NOMO-1 treated with dmso at 0.1 percent for 144 hours (cell line): ENCODE data around the gene METTL17.
A peak's percentile ranks its signal among the peaks of the same experiment; 100 is the strongest.
"Not testable (repeated sequence)": the region's sequence is repeated elsewhere in the genome, so short reads cannot be mapped to it uniquely, and the experiment has no call there.

Source experiments
- DNase-seq: peaks from one replicate; lab custom pipeline; 2025; ENCODE audit not compliant: unreplicated experiment; lab: John Stamatoyannopoulos, UW

METTL17 gene

GRCh38 chr14:21023817-21024584 lies 34.2 kb downstream of the METTL17 start:
- no peak for DNase-seq

GRCh38 chr14:21024585-21025370 lies 35.0 kb downstream of the METTL17 start, which contains the start of gene NDRG2:
TSS of gene NDRG2 (minus strand) at chr14:21025061. CDS start at chr14:21023315, 1,746 bp downstream.
- peak; percentile 55 for DNase-seq

- no peak for DNase-seq
Measured at GRCh38 chr14:21025371-21026273, 35.8 kb downstream of the METTL17 start.

- no peak for DNase-seq
Measured at GRCh38 chr14:21026274-21026987, 36.7 kb downstream of the METTL17 start.

GRCh38 chr14:21026988-21027315 lies 37.2 kb downstream of the METTL17 start:
- DNase-seq = no peak

GRCh38 chr14:21029917-21030316 lies 40.1 kb downstream of the METTL17 start, which contains the start of gene TPPP2:
TSS of gene TPPP2 (plus strand) at chr14:21030217. CDS start at chr14:21030582, 365 bp downstream.
- DNase-seq = no peak

GRCh38 chr14:21030531-21030930 lies 40.8 kb downstream of the METTL17 start:
- DNase-seq = no peak

GRCh38 chr14:21032326-21033132 lies 42.7 kb downstream of the METTL17 start:
- DNase-seq = no peak

GRCh38 chr14:21033133-21033698 lies 43.4 kb downstream of the METTL17 start:
- no peak for DNase-seq

GRCh38 chr14:21034707-21035106 lies 44.9 kb downstream of the METTL17 start, which contains the start of gene RNASE13:
TSS of gene RNASE13 (minus strand) at chr14:21034807. CDS start at chr14:21034288, 519 bp downstream.
- DNase-seq = no peak

GRCh38 chr14:21036751-21037150 lies 47.0 kb downstream of the METTL17 start:
- DNase-seq = no peak

GRCh38 chr14:21037156-21037555 lies 47.4 kb downstream of the METTL17 start:
- no peak for DNase-seq

GRCh38 chr14:21038441-21039422 lies 49.0 kb downstream of the METTL17 start:
- DNase-seq = no peak

GRCh38 chr14:21039585-21040369 lies 50.0 kb downstream of the METTL17 start:
- peak; percentile 45 for DNase-seq

GRCh38 chr14:21040370-21040925 lies 50.7 kb downstream of the METTL17 start:
- DNase-seq = no peak

- DNase-seq = not testable (repeated sequence)
Measured at GRCh38 chr14:21040941-21041340, 51.2 kb downstream of the METTL17 start.
